Measurements from ENCODE around the gene ACOT4. TPM values are rescaled to one million over a fixed set of nuclear protein-coding genes. Genes with fewer than 3 reads are reported as not detected.
"Not testable (repeated sequence)": the region's sequence is repeated elsewhere in the genome, so short reads cannot be mapped to it uniquely, and the experiment has no call there.

Gene ACOT4
- total RNA-seq, 1 experiment from 2014 or later = not detected

DNA sequence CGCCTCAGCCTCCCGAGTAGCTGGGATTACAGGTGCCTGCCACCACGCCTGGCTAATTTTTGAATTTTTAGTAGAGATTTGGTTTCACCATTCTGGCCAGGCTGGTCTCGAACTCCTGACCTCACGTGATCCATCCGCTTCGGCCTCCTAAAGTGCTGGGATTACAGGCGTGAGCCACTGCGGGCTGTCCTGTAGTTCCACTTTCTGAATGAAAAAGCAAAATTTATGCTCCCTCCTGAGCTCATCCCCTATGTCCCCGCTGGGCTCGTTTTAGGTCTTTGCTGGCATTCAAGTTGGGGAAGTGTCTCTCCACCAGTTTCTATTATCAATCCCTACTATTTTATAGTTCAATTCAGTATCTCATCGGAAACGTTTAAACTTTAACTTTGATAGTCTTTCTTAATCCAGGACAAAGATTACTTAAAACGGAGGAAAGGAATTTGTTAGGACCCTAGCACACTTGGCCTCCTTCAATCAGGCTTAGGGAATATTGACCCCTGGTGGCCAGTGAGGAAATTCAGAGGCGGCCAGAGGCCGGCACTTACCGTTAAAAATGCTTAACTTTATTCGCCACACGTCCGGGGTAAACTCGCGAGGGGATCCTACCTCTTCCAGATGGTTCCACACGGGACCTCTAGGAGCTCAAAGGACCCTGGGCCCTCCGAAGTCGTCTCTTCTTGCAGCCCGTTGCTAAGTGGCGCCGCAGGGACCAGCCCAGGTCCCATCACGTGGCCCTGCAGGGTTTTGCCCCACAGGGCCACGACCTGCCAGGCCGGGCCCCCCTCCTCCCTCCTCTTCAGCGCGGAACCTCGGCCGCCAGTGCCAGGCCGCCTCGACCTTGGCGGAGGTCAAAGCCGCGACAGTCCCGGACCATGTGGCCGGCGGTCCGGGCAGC, 41.7 kb downstream of the ACOT4 start:
- DNase-seq (ENCODE audit: low spot score) = peak; percentile 16

GRCh38 chr14:73634011-73634833, 42.5 kb downstream of the ACOT4 start:
- no peak for DNase-seq (ENCODE audit: low spot score)

DNA sequence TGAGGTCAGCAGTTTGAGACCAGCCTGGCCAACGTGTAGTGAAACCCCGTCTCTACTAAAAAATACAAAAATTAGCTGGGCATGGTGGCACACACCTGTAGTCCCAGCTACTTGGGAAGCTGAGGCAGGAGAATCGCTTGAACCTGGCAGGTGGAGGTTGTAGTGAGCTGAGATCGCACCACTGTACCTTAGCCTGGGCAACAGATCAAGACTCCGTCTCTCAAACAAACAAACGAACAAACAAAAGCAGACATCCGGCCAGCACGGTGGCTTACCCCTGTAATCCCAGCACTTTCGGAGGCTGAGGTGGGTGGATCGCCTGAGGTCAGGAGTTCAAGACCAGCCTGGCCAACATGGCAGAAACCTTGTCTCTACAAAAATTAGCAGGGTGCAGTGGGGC, 44.7 kb downstream of the ACOT4 start:
- not testable (repeated sequence) for DNase-seq (ENCODE audit: low spot score)

DNA sequence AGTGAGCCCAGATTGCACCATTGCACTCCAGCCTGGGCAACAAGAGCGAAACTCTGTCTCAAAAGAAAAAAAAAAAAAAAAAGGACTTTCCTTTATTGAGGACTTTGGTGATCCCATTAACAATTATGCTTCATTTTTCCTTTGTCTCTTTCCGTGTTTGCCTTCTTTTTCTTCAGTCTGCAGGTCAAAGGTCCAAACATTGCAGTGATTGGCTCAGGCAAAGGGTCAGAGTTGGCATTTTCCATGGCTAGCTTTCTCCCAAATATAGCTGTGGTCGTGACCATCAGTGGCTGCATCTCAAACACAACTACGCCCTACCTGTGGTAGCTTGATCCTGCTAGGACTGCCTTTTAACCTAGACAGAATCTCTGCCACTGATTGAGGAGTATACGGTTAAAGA, 46.2 kb downstream of the ACOT4 start:
- DNase-seq (ENCODE audit: low spot score) = no peak

GRCh38 chr14:73640796-73641365, 49.2 kb downstream of the ACOT4 start:
- DNase-seq (ENCODE audit: low spot score) = no peak

DNA sequence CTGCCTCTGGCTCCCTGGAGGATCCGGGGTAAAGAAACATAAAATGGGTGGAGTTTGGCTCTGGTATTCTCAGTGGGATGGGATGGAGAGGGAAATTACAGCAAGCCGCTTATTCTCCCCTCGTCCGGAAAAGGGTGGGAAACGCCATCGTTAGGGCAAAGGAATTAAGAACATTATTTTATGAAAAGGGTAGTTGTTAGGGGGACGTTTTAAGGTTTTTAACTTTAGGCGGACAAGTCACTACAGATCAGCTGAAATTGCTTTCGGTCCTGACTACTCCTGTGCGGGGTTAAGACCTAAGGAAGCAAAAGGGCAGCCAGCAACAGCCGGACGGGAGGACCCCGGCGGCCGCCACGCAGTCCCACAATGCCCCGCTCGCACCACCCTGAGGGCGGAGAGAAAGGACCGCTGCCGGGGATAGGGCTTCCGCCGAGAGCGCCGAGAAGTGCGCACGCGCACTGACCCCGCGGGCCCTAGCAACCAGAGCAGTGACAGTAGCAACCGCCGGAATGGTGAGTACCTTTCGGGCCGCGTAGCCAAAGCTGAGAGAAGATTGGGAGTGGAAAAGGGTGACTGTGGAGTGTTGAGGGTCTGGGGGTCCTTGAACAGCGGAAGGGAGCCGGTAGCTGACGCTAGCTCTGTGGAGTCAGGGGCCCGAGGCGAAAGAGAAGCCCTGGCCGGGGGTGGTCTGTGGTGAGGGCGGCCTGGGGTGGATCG, 53.0 kb downstream of the ACOT4 start, which contains the start of gene DNAL1:
DNAL1 (plus strand) TSS at position 456 of the 717 bp plus-strand sequence; CDS start at position 510, 54 bp downstream.
- DNase-seq (ENCODE audit: low spot score) = peak; percentile 86

DNA sequence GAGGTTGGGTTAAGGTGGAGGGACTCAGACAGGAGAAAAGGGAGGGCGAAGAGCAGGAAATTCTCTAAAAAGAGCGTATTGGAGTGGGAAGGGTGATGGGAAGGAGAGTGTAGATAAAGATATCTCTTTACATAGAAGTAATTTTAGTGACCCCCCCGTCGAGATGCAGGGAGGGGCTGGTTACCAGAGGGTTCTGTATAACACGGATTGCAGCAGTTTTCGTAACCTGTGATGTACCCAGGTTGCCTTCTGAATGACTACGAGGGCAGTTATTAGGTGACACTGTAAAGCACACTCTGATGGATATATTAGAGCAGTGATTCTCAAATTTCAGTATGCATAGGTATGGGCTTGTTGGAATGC, 53.6 kb downstream of the ACOT4 start:
- DNase-seq (ENCODE audit: low spot score) = no peak

Other genes with a start within 250 kb of the ACOT4 start
- gene NUMB, start 133.3 kb upstream of the ACOT4 start, total RNA-seq (2014; rRNA removed; shearing (Covaris generic)) = 19.8 and 26.9 TPM in 2 replicates
- gene RIOX1, start 100.9 kb upstream of the ACOT4 start, total RNA-seq (2014; rRNA removed; shearing (Covaris generic)) = 13.3 and 15.1 TPM in 2 replicates
- 1.1 and 4.3 TPM in 2 replicates for gene ACOT1, start 54.7 kb upstream of the ACOT4 start, total RNA-seq (2014; rRNA removed; shearing (Covaris generic))
- gene HEATR4, start 32.9 kb upstream of the ACOT4 start, total RNA-seq (2014; rRNA removed; shearing (Covaris generic)) = not detected in 2 replicates
- 14.5 and 17.0 TPM in 2 replicates for gene ACOT2, start 22.7 kb upstream of the ACOT4 start, total RNA-seq (2014; rRNA removed; shearing (Covaris generic))
- not detected in 2 replicates for gene ACOT6, start 20.6 kb downstream of the ACOT4 start, total RNA-seq (2014; rRNA removed; shearing (Covaris generic))
- 28.0 and 40.5 TPM in 2 replicates for gene DNAL1, start 53.1 kb downstream of the ACOT4 start, total RNA-seq (2014; rRNA removed; shearing (Covaris generic))
- gene PNMA1, start 122.5 kb downstream of the ACOT4 start, total RNA-seq (2014; rRNA removed; shearing (Covaris generic)) = 35.1 and 36.0 TPM in 2 replicates

Data from A172 (cell line).